NCI-H1092 (cell line): ENCODE results near the gene ZNG1F.
"Not testable (repeated sequence)": the region's sequence is repeated elsewhere in the genome, so short reads cannot be mapped to it uniquely, and the experiment has no call there.

ENCODE experiments used
- DNase-seq: peaks from one replicate; lab custom pipeline; 2025; lab: John Stamatoyannopoulos, UW

The ZNG1F gene

GRCh38 chr9:41086215-41086614 lies 102.9 kb downstream of the ZNG1F start:
- not testable (repeated sequence) for DNase-seq

GRCh38 chr9:41082358-41082757 lies 106.8 kb downstream of the ZNG1F start:
- DNase-seq, result not testable (repeated sequence)
